ENCODE data around the gene CORO7. TPM values are rescaled to one million over a fixed set of nuclear protein-coding genes. Genes with fewer than 3 reads are reported as not detected.

Gene CORO7
- polyA plus RNA-seq, 3 donors = 44.7 to 181 (median 68.4) TPM

- H4K20me1 ChIP-seq (ENCODE audit: insufficient read depth, low read length) = no peaks in the 10 kb centered on the region
- no peak overlapping the region for H3K4me2 ChIP-seq (replicated peaks; ENCODE audit: extremely low read depth, low read length, poor library complexity, severe bottlenecking)
- no peaks in the 10 kb centered on the region for H3K36me3 Mint-ChIP-seq
- TF ChIP-seq, protein P1, sequence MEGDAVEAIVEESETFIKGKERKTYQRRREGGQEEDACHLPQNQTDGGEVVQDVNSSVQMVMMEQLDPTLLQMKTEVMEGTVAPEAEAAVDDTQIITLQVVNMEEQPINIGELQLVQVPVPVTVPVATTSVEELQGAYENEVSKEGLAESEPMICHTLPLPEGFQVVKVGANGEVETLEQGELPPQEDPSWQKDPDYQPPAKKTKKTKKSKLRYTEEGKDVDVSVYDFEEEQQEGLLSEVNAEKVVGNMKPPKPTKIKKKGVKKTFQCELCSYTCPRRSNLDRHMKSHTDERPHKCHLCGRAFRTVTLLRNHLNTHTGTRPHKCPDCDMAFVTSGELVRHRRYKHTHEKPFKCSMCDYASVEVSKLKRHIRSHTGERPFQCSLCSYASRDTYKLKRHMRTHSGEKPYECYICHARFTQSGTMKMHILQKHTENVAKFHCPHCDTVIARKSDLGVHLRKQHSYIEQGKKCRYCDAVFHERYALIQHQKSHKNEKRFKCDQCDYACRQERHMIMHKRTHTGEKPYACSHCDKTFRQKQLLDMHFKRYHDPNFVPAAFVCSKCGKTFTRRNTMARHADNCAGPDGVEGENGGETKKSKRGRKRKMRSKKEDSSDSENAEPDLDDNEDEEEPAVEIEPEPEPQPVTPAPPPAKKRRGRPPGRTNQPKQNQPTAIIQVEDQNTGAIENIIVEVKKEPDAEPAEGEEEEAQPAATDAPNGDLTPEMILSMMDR (IDR thresholded peaks at IDR 0.05) = no peak
- no peaks in the 10 kb centered on the region for H3K79me2 ChIP-seq (ENCODE audit: insufficient read depth, low read length)
- no peak overlapping the region for H3K4me3 ChIP-seq (replicated peaks in 1 of 3; ENCODE audit: low read depth in 2 of 3, low read length in 3 of 3)
- peaks cover 0 to 6% (median 0%) of the 10 kb centered on the region in 7 donors for H3K9me3 Mint-ChIP-seq
- no peak overlapping the region for H3K4me3 Mint-ChIP-seq
- WGBS (ENCODE audit: insufficient coverage) = 95% methylated on average over 9 of the region's 14 CpGs
- no peak overlapping the region for H2AFZ ChIP-seq (ENCODE audit: insufficient read depth, low read depth, low read length, poor library complexity, severe bottlenecking)
- H3K27me3 Mint-ChIP-seq (ENCODE audit: low read depth in 3 of 3) = peaks cover 11 to 31% (median 24%) of the 10 kb centered on the region in 3 donors
- no peaks in the 10 kb centered on the region for H3K36me3 ChIP-seq (replicated peaks in 1 of 2; ENCODE audit: control insufficient read depth in 1 of 2, insufficient read depth in 2 of 2, low read length in 2 of 2)
- DNase-seq = no peak
- H3K27ac Mint-ChIP-seq = peak overlapping the region in 1 of 7 donors; percentile 31
- intact Hi-C loops (cut with micrococcal nuclease) = loop anchor here in 1 of 2 donors (5.0 kb wide), 1 partner anchor 395 kb away; no protein-coding TSS in a partner anchor
- no peak overlapping the region for H3K27ac ChIP-seq (ENCODE audit: low read depth in 1 of 2, low read length in 2 of 2)
- H3K4me1 Mint-ChIP-seq = peaks cover 7% of the 10 kb centered on the region
- H3K9ac ChIP-seq (ENCODE audit: insufficient read depth, low read length, poor library complexity, severe bottlenecking) = no peak overlapping the region
- no peaks in the 10 kb centered on the region for H3K9me3 ChIP-seq (replicated peaks in 1 of 2; ENCODE audit: control insufficient read depth in 1 of 2, insufficient read depth in 1 of 2, low read length in 2 of 2)
- H3K27me3 ChIP-seq (ENCODE audit: control insufficient read depth in 2 of 2, insufficient read depth in 2 of 2, low read length in 2 of 2) = peaks cover 0 to 12% of the 10 kb centered on the region in 2 donors
- H3K4me1 ChIP-seq (ENCODE audit: control insufficient read depth in 1 of 2, insufficient read depth in 2 of 2, low read length in 2 of 2) = peaks cover 12 to 18% of the 10 kb centered on the region in 2 donors
These were observed 84.3 kb downstream of the CORO7 start for GRCh38 chr16:4332083-4332482.

- H3K4me1 Mint-ChIP-seq = peaks cover 11% of the 10 kb centered on the region
- peaks cover 0 to 15% of the 10 kb centered on the region in 2 donors for H3K27me3 ChIP-seq (ENCODE audit: control insufficient read depth in 2 of 2, insufficient read depth in 2 of 2, low read length in 2 of 2)
- H3K36me3 Mint-ChIP-seq = no peaks in the 10 kb centered on the region
- peaks cover 17 to 21% of the 10 kb centered on the region in 2 donors for H3K4me1 ChIP-seq (ENCODE audit: control insufficient read depth in 1 of 2, insufficient read depth in 2 of 2, low read length in 2 of 2)
- TF ChIP-seq, protein P1 (IDR thresholded peaks at IDR 0.05) = peak; percentile 97
- H3K27me3 Mint-ChIP-seq (ENCODE audit: low read depth in 3 of 3) = peaks cover 13 to 37% (median 36%) of the 10 kb centered on the region in 3 donors
- intact Hi-C loops (cut with micrococcal nuclease) = loop anchor here in 1 of 2 donors (1.0 to 5.0 kb wide), 2 partner anchors 42 to 393 kb away; no protein-coding TSS in a partner anchor
- no peak overlapping the region for H3K4me3 ChIP-seq (replicated peaks in 1 of 3; ENCODE audit: low read depth in 2 of 3, low read length in 3 of 3)
- H3K27ac ChIP-seq (ENCODE audit: low read depth in 1 of 2, low read length in 2 of 2) = no peak overlapping the region
- H3K79me2 ChIP-seq (ENCODE audit: insufficient read depth, low read length) = no peaks in the 10 kb centered on the region
- H3K27ac Mint-ChIP-seq = no peak overlapping the region
- peaks cover 0 to 6% (median 0%) of the 10 kb centered on the region in 7 donors for H3K9me3 Mint-ChIP-seq
- H3K4me3 Mint-ChIP-seq = no peak overlapping the region
- H3K36me3 ChIP-seq (replicated peaks in 1 of 2; ENCODE audit: control insufficient read depth in 1 of 2, insufficient read depth in 2 of 2, low read length in 2 of 2) = no peaks in the 10 kb centered on the region
- peak; percentile 64 to 75 (median 74) for DNase-seq
- WGBS (ENCODE audit: insufficient coverage) = 49% methylated on average over 14 of the region's 14 CpGs
- H3K9ac ChIP-seq (ENCODE audit: insufficient read depth, low read length, poor library complexity, severe bottlenecking) = no peak overlapping the region
- H3K4me2 ChIP-seq (replicated peaks; ENCODE audit: extremely low read depth, low read length, poor library complexity, severe bottlenecking) = no peak overlapping the region
- no peaks in the 10 kb centered on the region for H3K9me3 ChIP-seq (replicated peaks in 1 of 2; ENCODE audit: control insufficient read depth in 1 of 2, insufficient read depth in 1 of 2, low read length in 2 of 2)
- no peaks in the 10 kb centered on the region for H4K20me1 ChIP-seq (ENCODE audit: insufficient read depth, low read length)
- no peak overlapping the region for H2AFZ ChIP-seq (ENCODE audit: insufficient read depth, low read depth, low read length, poor library complexity, severe bottlenecking)
These were observed 86.0 kb downstream of the CORO7 start for GRCh38 chr16:4330277-4330874.

Measured in CD14-positive monocyte (primary cell).